ENCODE measurements around the gene LHFPL6.

The LHFPL6 gene

DNA sequence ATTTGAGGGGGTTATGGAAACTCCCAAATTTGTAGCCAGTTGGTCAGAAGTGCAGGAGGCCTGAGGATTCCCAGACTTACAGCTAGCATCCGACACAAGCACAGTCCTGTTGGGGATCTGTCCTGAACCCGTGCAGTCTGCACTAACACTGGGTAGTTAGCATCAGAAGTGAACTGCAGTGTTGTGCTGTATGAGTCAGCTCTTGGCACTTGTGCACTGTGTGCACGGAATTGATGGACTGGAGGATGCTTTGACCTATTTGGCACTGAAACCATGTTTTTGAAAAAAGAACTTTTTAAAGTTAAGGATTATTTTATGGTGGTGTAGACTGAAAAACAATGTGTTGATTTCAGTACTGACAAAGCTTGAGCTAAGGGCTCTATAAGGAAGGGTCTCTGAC lies 285.7 kb downstream of the LHFPL6 start:
- TF ChIP-seq, protein P1, sequence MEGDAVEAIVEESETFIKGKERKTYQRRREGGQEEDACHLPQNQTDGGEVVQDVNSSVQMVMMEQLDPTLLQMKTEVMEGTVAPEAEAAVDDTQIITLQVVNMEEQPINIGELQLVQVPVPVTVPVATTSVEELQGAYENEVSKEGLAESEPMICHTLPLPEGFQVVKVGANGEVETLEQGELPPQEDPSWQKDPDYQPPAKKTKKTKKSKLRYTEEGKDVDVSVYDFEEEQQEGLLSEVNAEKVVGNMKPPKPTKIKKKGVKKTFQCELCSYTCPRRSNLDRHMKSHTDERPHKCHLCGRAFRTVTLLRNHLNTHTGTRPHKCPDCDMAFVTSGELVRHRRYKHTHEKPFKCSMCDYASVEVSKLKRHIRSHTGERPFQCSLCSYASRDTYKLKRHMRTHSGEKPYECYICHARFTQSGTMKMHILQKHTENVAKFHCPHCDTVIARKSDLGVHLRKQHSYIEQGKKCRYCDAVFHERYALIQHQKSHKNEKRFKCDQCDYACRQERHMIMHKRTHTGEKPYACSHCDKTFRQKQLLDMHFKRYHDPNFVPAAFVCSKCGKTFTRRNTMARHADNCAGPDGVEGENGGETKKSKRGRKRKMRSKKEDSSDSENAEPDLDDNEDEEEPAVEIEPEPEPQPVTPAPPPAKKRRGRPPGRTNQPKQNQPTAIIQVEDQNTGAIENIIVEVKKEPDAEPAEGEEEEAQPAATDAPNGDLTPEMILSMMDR (IDR thresholded peaks at IDR 0.05; ENCODE audit: low read depth, low read length) = no peak
- DNase-seq (ENCODE audit: extremely low read depth, low read depth) = no peak

DNA sequence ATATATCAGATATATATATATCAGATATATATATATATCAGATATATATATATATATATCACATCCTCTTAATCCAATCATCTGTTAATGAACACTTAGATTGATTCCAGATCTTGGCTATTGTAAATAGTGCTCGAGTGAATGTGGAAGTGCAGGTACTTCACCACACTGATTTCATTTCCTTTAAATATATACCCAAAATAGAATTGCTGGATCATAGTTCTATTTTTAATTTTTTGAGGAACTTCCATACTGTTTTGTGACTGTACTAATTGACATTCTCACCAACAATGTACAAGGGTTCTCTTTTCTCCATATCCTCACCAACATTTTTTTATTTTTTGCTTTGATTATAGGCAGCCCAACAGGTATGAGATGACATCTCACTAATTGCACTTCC lies 287.2 kb downstream of the LHFPL6 start:
- TF ChIP-seq, protein P1 (IDR thresholded peaks at IDR 0.05; ENCODE audit: low read depth, low read length) = no peak
- DNase-seq (ENCODE audit: extremely low read depth, low read depth) = no peak

GRCh38 chr13:39313721-39314120 lies 289.3 kb downstream of the LHFPL6 start:
- DNase-seq (ENCODE audit: extremely low read depth, low read depth) = no peak
- TF ChIP-seq, protein P1 (IDR thresholded peaks at IDR 0.05; ENCODE audit: low read depth, low read length) = no peak

DNA sequence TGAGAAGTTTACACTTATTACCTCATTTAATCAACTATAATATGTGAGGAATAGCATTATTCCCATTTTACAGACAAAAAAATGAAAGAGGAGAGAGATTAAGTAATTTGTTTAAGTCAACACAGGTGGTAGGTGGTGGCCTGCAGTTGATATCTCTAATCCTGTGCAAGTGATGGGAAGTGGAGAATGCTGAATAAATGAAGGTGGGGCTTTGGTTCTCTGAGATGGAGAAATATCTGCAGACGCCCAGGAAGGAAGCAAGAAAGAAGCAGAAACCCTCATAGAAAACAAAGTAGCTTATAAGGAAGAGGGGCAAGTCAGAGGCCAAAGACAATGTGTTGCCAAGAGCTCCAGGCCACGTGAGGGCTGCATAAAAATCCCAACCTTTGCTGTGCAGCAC lies 290.4 kb downstream of the LHFPL6 start:
- TF ChIP-seq, protein P1 (IDR thresholded peaks at IDR 0.05; ENCODE audit: low read depth, low read length) = no peak
- no peak for DNase-seq (ENCODE audit: extremely low read depth, low read depth)

- no peak for DNase-seq (ENCODE audit: extremely low read depth, low read depth)
- TF ChIP-seq, protein P1 (IDR thresholded peaks at IDR 0.05; ENCODE audit: low read depth, low read length) = no peak
Measured at GRCh38 chr13:39311619-39312018, 291.4 kb downstream of the LHFPL6 start.

DNA sequence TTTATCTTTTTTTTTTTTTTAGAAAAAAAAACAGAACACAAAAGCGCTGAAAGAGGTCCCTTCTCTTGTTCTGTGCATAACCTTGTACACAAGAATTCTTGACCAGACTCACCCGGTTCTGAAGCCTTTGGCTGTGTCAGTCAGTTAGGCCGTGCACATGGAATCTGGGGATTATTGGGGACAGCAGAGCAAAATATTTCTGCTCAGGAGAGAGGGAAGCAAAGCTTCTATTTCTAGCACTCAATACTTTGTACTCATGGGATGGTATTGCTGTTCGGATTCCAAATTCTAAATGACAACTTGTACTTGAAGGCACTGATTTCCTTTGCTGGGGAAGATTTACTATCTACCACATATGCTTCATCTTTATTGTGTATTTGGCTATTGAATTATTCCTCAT lies 292.0 kb downstream of the LHFPL6 start:
- DNase-seq (ENCODE audit: extremely low read depth, low read depth) = no peak
- TF ChIP-seq, protein P1 (IDR thresholded peaks at IDR 0.05; ENCODE audit: low read depth, low read length) = no peak

DNA sequence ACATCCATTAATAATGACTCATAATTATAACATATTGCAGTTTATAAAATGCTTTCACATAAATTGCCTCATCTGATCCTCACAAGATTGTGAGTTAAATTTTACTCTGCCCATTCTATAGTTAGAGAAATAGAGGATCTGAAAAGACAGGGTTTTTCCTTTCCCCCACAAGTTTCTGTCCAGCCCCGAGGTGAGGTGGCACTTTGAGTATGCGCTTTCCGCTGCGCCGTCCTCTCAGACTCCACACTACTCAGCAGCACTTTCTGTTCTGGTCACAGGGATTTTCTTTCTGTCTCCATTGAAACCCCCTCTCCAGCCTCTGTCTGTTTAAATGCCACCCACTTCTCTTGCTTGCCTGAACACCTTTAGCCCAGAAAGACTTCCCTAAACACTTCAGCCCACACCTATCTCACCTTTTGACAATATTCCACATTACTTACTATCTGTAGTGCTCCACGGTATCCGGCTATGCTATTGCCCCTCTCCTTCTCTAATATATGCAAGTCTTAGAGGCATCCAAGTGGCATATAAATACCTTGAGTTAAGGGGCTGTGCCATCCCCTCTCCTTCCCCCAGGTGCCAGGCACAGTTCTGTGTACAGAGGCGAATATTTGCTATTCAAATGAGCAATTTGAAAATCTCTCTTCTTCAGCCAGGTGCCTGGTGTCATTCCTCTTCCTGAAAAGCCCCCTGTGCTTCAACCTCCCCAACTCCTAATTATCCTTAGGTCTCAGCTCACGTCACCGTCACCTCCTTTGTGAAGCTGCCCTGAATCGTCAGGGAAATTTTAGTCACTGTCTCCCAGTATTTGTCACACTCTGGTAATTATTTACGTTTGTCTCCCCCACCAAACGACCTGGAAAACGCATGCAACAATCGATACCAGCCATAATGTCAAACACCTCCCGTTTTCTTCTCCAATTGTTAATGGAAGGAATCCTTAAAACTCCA lies 296.1 kb downstream of the LHFPL6 start:
- DNase-seq (ENCODE audit: extremely low read depth, low read depth) = no peak
- TF ChIP-seq, protein P1 (IDR thresholded peaks at IDR 0.05; ENCODE audit: low read depth, low read length) = no peak

Measured in AG09319 (cell line).